Measurements from ENCODE around the gene CFAP73.
A peak's percentile ranks its signal among the peaks of the same experiment; 100 is the strongest.
"Not testable (repeated sequence)": the region's sequence is repeated elsewhere in the genome, so short reads cannot be mapped to it uniquely, and the experiment has no call there.

Gene CFAP73

DNA sequence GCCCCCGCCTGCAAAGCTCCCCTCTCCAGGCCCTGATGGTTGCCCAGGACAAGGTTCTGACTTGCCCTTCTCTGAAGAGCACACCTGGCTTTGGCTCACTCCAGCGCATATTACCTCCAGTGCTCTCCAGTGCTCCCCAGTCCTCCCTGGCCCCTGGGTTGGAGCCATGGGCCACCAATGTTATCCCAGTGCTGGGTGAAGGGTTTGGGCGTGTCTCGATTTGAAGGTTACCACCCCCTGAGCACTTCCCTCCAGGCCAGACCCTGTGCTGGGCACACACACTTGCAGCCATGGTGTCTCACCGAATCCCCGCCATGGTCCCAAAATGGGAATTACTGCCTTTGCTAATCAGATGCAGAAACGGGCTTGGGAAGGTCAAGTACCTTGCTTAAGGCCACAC is 47.1 kb downstream of the CFAP73 start:
- no peak for DNase-seq

DNA sequence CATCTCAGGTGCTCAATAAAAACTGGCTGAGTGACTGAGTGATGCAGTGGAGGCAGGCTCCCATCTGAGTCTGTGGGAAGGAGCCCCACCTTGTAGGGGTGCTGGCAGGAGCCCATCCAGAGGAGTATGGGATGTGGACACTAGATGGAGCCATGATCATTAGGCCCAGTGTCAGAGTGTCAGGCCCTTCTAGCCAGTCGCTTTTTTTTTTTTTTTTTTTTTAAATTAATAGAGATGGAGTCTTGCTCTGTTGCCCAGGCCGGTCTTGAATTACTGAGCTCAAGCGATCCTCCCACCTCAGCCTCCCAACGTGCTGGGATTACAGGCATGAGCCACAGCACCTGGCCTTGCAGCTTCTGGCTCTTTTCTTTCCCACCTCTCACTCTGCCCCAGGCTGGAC is 47.5 kb downstream of the CFAP73 start:
- peak; percentile 67 for DNase-seq

DNA sequence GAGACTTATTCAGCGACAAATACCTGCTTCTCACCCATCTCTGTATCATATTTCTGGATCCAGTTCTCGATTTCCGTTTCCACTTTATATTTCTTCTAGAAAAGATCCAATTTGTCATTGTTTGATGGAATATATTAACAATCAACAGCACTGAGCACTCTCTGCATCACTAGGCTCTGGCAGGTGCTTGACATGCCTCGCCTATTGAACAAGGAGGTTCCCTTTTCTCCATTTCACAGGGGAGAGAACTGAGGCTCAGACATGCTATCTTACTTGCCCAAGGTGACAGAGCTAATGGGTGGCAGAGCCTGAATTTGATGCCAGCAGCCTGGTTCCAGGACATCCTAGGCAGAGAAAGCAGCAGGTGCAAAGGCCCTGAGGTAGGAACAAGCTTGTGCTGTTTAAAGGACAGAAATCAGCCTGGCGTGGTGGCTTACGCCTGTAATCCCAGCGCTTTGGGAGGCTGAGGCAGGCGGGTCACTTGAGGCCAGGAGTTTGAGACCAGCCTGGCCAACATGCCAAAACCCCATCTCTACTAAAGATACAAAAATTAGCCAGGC is 48.1 kb downstream of the CFAP73 start:
- DNase-seq = no peak

DNA sequence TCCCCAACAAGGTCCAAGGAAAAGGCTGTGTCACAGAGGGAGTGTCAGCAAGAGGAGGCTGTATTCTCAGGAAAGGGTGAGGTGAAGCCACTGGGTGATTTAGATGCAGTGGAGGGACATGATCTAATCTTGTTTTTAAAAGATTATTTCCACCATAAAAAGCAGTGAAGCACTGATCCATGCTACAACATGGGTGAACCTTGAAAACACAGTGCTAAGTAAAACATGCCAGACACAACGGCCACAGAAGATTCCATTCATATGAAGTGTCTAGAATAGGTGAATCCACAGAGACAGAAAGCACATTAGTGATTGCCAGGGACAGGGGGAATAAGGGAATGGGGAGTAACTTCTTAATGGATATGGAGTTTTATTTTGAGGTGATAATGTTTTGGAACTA is 48.8 kb downstream of the CFAP73 start:
- no peak for DNase-seq

DNA sequence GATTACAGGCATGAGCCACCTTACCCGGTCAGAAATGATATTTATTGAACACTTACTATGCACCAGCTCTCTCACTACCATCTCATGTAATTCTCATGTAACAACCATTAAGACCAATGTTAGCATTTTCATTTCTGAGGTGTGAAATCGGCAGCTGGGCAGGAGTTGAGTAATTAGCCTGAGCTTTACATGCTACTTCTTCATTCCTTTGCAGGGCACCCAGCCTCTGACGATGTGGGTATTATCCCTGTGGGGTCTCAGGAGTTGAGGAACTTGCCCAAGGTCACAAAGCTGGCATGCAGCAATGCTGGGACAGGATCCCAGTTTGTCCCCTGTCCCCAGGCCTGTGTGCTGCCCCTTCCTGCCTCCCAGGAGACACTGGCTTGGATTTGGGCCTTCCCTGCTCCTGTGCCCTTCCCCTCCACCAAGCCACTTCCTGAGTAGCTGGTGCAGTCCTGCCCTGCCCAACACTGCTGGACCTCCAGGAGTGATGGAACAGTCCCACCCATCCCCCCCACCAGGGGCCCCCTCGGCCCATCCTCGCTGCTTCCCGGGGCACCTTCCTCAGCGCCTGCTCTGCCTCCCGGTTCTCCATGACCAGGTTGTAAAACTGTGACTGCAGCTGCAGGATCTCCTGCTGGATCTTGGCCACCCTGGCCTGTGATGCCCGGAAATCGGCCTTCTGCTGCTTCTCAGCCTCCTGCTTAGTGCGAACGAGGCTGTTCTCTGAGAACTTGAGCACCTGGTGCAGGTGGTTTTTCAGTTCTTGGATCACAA is 50.7 kb downstream of the CFAP73 start:
- no peak for DNase-seq

DNA sequence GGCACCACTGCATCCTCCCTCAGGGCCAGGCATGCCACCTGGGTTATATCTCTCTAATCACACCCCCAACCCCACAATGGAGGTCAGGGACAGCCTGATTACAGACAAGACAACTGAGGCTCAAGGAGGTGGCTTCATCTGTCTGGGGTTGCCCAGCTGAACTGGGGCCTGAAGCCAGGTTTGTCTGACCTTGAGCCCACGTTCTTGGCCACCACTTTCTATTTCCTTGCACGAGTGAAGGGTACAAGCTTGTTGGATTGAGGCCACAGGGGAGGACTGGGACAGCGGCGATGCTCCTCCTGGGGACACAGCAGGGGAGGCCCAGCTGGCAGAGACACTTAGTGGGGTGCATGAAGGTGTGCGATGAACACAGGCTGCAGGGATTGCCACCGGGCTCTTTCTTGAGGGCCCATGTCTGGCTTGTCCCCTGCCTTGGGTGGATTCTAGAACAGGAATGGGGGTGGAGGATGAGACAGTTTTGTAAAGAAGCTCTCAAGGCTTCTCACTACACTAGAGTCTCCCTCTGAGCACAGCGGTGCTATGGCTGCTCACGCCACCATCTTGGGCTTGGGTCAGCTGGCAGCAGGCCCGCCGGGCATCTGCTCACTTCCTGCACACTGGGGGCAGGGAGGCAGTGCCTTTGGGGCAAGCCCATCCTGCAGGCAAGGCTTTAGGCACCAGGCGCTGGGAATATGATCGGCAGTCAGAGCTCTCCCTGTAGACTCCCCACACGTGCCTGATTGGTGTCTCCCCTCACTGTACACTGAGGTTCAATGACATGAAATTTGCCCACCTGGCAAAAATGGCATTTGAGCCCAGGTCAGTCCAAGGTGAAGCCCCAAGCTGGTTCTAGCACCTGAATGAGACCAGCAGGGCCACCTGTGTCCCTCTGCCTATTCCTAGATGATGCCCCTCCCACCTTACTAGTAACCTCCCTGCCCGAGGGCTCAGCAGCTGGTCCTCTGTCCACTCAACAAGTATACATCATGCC is 52.0 kb downstream of the CFAP73 start:
- DNase-seq = no peak

DNA sequence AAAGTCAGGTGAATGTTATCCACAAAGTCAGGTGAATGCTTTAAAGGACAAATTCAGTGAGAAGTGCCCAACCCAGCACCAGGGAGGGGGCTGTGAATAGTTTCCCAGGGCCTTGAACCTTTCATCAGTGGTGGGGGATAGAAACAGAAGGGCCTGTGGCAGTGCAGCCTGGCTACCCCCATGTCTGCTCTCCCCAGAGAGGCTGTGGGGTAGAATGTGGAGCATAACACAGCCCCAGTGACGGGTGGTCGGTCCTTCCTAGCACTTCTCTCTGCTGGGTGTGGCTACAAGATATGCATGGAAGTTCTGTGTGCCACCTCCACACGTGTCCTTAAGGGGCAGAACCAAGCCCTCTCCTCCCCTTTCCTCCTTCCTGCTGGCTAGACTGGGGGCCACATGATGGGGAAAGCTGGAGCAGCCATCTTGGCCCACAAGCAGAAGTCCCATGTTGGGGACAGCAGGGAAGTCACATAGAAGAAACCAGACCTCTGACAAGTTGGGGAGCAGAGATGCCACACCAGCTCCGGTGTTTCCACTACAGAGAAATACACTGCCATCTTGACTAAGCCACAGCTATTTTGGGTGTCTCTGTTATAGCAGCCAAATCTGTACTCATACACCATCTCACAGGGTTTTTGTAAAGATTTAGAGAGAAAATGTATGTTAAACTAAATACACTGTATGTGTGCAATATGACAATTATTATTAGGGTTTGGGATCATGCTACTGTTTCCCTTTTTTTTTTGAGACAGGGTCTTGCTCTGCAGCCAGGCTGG is 53.0 kb downstream of the CFAP73 start:
- no peak for DNase-seq

DNA sequence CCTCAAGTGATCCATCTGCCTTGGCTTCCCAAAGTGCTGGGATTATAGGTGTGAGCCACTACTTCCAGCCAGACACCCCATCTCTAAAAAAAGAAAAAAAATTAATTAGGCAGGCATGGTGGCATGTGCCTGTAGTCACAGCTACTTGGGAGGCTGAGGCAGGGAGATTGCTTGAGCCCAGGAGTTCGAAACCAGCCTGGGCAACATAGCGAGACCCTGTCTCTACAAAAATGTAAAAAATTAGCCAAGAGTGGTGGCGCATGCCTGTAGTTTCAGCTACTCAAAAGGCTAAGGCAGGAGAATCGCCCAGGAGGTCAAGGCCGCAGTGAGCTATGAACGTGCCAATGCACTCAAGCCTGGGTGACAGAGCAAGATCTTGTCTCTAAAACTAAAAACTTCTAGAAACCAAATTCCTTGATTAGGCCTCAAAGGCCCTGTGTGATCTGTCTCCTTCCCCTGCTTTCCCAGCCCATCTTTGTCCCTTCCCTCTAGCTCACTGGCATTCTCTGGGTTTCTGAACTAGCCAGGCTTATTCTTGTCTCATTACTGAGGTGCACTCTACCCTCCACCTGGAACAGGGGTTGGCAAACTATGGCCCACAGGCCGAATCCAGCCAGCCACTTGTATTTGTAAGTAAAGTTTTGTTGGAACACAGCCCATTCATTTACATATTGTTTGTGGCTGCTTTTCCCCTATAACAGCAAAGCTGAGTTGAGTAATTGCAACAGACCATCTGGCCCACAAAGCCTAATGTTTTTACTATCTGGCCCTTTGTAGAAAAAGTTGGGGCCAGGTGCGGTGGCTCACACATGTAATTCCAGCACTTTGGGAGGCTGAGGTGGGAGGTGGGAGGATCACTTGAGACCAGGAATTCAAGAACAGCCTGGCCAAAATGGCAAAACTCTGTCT is 54.6 kb downstream of the CFAP73 start:
- no peak for DNase-seq

DNA sequence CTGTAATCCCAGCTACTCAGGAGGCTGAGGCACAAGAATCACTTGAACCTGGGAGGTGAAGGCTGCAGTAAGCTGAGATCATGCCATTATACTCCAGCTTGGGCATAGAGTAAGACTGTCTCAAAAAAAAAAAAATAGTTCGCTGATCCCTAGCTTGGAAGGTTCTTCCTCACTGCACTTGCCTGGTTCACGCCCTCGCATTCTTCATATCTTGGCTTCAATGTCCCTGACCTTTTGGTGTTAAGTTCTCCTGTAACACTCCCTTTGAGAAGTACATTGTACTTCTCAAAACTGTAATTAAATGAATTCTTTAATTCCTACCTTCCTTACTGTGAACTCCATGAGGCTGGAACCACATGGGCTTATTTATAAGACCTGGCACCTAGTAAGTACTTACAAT is 55.3 kb downstream of the CFAP73 start:
- no peak for DNase-seq

DNA sequence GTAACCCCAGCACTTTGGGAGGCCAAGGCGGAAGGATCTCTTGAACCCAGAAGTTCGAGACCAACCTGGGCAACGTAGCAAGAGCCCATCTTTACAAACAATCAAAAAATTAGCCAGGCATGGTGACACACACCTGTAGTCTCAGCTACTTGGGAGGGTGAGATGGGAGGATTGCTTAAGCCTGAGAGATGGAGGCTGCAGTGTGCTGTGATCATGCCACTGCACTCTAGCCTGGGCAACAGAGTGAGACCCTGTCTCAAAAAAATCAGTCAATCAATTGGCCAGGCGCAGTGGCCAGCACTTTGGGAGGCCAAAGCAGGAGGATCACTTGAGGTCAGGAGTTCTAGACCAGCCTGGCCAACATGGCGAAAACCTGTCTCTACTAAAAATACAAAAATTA is 57.3 kb downstream of the CFAP73 start:
- DNase-seq = not testable (repeated sequence)

DNA sequence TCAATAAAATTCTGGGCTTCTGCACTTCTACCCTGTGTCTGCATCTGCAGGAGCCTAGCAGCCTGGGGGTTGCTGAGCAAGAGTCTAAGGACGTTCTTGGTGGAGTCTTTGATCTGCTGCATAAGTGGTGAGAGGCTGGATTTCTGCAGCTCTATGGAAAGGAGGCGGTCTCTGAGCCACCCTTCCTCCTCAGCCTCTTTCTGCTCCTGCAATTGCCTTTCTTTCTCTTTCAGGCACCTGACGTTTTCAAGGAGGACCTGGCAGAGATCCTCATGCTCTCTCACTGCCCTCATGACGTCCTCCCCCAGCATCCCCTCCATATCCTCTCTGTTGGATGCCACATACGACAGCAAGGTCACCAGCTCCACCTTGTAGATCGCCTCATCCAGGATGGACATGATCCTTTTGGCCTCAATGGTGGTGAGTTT is 58.1 kb downstream of the CFAP73 start:
- DNase-seq = no peak

DNA sequence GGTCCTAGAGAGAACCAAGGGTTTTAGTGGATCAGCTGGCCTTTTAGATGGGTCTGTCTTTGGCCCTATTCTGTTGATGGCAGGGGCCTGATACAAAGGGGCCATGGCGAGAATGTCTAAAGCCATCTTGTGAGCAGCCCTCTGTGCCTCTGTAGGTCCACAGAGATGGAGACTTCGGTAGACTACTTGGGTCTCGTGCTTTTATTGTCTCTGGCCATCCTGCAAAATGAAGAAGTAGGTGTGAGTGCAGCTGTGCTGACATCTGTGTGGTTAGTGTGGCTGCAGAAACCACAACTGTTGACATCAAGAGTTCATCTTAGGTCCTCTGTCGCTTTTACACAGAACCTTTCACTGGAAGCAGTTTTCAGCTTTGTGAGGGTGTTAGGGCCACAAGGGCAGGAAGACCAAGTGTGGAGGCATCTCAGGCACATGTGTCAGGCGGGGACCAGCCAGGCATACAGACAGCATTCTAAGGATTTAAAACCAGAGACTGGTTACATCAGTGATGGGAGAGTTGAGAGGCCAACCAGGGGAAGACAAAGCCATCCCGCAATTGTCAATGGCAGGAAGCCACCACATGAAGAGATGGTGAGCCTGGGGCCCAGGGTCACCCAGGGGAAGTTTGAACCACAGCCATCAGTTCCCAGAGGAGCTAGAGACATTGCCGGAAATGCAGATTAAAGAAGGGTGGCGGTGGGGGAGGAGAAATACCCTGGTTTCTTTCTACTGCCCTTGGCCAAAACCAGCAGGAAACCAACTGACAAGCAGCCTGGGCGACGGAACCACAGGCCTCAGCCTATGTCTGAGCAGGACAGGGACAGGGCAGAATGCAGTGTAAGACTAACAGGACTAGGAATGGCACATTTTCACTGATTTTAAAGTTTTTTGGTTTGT is 58.8 kb downstream of the CFAP73 start:
- no peak for DNase-seq

Data from NCI-H146 (cell line).